H7 (cell line): ENCODE data around the gene SYTL2. TPM values are rescaled to one million over a fixed set of nuclear protein-coding genes. Genes with fewer than 3 reads are reported as not detected.
"Not testable (repeated sequence)": the region's sequence is repeated elsewhere in the genome, so short reads cannot be mapped to it uniquely, and the experiment has no call there.

Source experiments
- DNase-seq: peaks from one replicate; pipeline ENCODE4 v3.0.0; 2012
- H3K27me3 ChIP-seq: 2 replicates; pipeline ENCODE4 v1.6.0; 2011; ENCODE audit warnings: mild to moderate bottlenecking, low read length; ENCODE audit not compliant: control insufficient read depth, insufficient read depth
- H3K36me3 ChIP-seq: replicated peaks from 2 replicates; pipeline ENCODE4 v1.5.1; 2011; ENCODE audit warnings: low read length; ENCODE audit not compliant: control insufficient read depth, insufficient read depth
- H3K4me3 ChIP-seq: 2 replicates; pipeline ENCODE4 v1.5.1; 2011; ENCODE audit warnings: low read depth, mild to moderate bottlenecking, control low read depth, low read length, moderate library complexity; ENCODE audit not compliant: insufficient read depth
- total RNA-seq: library from RNA; depleted of rRNA; stranded (reverse); fragments of >200 nt; shearing (Covaris generic); gene quantifications from 2 replicates; pipeline ENCODE4 v1.2.3, GENCODE V29; 2014

SYTL2 gene
- total RNA-seq, 1 experiment from 2014 or later: 1.4 TPM

GRCh38 chr11:85791409-85791990 lies 19.4 kb downstream of the SYTL2 start:
- H3K36me3 ChIP-seq: no peaks in the 10 kb centered on the region
- H3K27me3 ChIP-seq: no peaks in the 10 kb centered on the region
- H3K4me3 ChIP-seq: no peak overlapping the region
- DNase-seq: no peak

- Histone ChIP-seq H3K4me3 (no peak overlapping the region), H3K27me3 (no peaks in the 10 kb centered on the region), H3K36me3 (no peaks in the 10 kb centered on the region)
- DNase-seq: no peak
Measured at GRCh38 chr11:85787809-85788760, 22.9 kb downstream of the SYTL2 start.

- H3K36me3 ChIP-seq: no peaks in the 10 kb centered on the region
- H3K27me3 ChIP-seq: no peaks in the 10 kb centered on the region
- no peak overlapping the region for H3K4me3 ChIP-seq
- DNase-seq: no peak
Measured at GRCh38 chr11:85787168-85787567, 23.8 kb downstream of the SYTL2 start.

- no peaks in the 10 kb centered on the region for H3K27me3 ChIP-seq
- DNase-seq: no peak
- H3K4me3 ChIP-seq: no peak overlapping the region
- H3K36me3 ChIP-seq: no peaks in the 10 kb centered on the region
Measured at GRCh38 chr11:85784480-85785265, 26.3 kb downstream of the SYTL2 start.

GRCh38 chr11:85783758-85784157 lies 27.2 kb downstream of the SYTL2 start:
- H3K27me3 ChIP-seq: no peaks in the 10 kb centered on the region
- H3K4me3 ChIP-seq: no peak overlapping the region
- H3K36me3 ChIP-seq: no peaks in the 10 kb centered on the region
- DNase-seq: no peak

GRCh38 chr11:85780780-85781517 lies 30.0 kb downstream of the SYTL2 start:
- not testable (repeated sequence) for H3K27me3 ChIP-seq, DNase-seq, H3K4me3 ChIP-seq, H3K36me3 ChIP-seq

GRCh38 chr11:85779956-85780640 lies 30.8 kb downstream of the SYTL2 start:
- no peaks in the 10 kb centered on the region for H3K27me3 ChIP-seq
- DNase-seq: no peak
- H3K4me3 ChIP-seq: no peak overlapping the region
- H3K36me3 ChIP-seq: no peaks in the 10 kb centered on the region

GRCh38 chr11:85777603-85777972 lies 33.4 kb downstream of the SYTL2 start:
- H3K4me3 ChIP-seq, DNase-seq, H3K36me3 ChIP-seq, H3K27me3 ChIP-seq: not testable (repeated sequence)

GRCh38 chr11:85776951-85777602 lies 33.9 kb downstream of the SYTL2 start:
- no peak for DNase-seq
- Histone ChIP-seq H3K4me3 (no peak overlapping the region), H3K27me3 (no peaks in the 10 kb centered on the region), H3K36me3 (no peaks in the 10 kb centered on the region)

GRCh38 chr11:85774256-85775101 lies 36.5 kb downstream of the SYTL2 start:
- DNase-seq: no peak
- H3K36me3 ChIP-seq: no peaks in the 10 kb centered on the region
- no peaks in the 10 kb centered on the region for H3K27me3 ChIP-seq
- no peak overlapping the region for H3K4me3 ChIP-seq

- H3K4me3 ChIP-seq: no peak overlapping the region
- DNase-seq: no peak
- H3K27me3 ChIP-seq: no peaks in the 10 kb centered on the region
- H3K36me3 ChIP-seq: no peaks in the 10 kb centered on the region
Measured at GRCh38 chr11:85772695-85773094, 38.2 kb downstream of the SYTL2 start.

- Histone ChIP-seq H3K27me3 (no peaks in the 10 kb centered on the region), H3K4me3 (no peak overlapping the region), H3K36me3 (no peaks in the 10 kb centered on the region)
- DNase-seq: no peak
Measured at GRCh38 chr11:85771568-85771967, 39.4 kb downstream of the SYTL2 start.

- Histone ChIP-seq H3K27me3 (no peaks in the 10 kb centered on the region), H3K36me3 (no peaks in the 10 kb centered on the region), H3K4me3 (no peak overlapping the region)
- no peak for DNase-seq
Measured at GRCh38 chr11:85769771-85770170, 41.2 kb downstream of the SYTL2 start.
